GM13977 (cell line): ENCODE results near the gene MRPL42.

Experiments
- DNase-seq: peaks from one replicate; pipeline ENCODE4 v3.0.0; 2012; ENCODE audit warnings: low spot score
- in situ Hi-C: fragments of 300-500 bp; cut with MboI; formaldehyde crosslinking; loops from one replicate; pipeline ENCODE4 v1.12.0; 2022; ENCODE audit warnings: low sequenced_read_pairs, low pct_unique_long_range_greater_than_20kb, mixed read lengths, inconsistent platforms; ENCODE audit not compliant: unreplicated experiment
- TF ChIP-seq, protein P1 (sequence below): IDR thresholded peaks from 2 replicates; pipeline ENCODE4 v1.5.1; 2012; ENCODE audit warnings: mild to moderate bottlenecking, control low read depth; ENCODE audit not compliant: insufficient read depth; ENCODE audit errors: extremely low read depth, missing control alignments

MRPL42 gene

DNA sequence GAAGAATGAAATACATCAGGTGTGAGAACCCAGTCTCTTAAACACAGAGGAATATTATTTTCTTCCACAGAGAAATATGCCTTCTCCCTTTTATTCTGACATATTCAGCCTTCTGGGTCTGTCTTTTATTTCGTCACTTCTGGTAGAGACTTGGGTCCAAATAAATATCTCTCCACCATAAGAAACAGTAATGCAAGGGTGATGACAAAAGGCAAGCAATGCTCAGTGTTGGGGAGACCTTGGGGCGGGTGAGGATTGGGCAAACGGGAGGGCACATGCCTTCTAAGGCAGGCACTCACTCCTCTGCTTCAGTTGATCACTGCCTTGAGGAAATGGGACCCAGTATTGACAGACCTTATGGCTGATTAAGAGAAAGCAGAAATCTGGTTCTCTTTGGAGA is 98.4 kb downstream of the MRPL42 start:
- no peak for DNase-seq
- TF ChIP-seq, protein P1, sequence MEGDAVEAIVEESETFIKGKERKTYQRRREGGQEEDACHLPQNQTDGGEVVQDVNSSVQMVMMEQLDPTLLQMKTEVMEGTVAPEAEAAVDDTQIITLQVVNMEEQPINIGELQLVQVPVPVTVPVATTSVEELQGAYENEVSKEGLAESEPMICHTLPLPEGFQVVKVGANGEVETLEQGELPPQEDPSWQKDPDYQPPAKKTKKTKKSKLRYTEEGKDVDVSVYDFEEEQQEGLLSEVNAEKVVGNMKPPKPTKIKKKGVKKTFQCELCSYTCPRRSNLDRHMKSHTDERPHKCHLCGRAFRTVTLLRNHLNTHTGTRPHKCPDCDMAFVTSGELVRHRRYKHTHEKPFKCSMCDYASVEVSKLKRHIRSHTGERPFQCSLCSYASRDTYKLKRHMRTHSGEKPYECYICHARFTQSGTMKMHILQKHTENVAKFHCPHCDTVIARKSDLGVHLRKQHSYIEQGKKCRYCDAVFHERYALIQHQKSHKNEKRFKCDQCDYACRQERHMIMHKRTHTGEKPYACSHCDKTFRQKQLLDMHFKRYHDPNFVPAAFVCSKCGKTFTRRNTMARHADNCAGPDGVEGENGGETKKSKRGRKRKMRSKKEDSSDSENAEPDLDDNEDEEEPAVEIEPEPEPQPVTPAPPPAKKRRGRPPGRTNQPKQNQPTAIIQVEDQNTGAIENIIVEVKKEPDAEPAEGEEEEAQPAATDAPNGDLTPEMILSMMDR = no peak
- in situ Hi-C loops = no loop called here
